ENCODE results near the gene TMEM86B.
"Not testable (repeated sequence)": the region's sequence is repeated elsewhere in the genome, so short reads cannot be mapped to it uniquely, and the experiment has no call there.

TMEM86B gene

GRCh38 chr19:55212447-55212846 lies 16.1 kb downstream of the TMEM86B start:
- no peak for DNase-seq

DNA sequence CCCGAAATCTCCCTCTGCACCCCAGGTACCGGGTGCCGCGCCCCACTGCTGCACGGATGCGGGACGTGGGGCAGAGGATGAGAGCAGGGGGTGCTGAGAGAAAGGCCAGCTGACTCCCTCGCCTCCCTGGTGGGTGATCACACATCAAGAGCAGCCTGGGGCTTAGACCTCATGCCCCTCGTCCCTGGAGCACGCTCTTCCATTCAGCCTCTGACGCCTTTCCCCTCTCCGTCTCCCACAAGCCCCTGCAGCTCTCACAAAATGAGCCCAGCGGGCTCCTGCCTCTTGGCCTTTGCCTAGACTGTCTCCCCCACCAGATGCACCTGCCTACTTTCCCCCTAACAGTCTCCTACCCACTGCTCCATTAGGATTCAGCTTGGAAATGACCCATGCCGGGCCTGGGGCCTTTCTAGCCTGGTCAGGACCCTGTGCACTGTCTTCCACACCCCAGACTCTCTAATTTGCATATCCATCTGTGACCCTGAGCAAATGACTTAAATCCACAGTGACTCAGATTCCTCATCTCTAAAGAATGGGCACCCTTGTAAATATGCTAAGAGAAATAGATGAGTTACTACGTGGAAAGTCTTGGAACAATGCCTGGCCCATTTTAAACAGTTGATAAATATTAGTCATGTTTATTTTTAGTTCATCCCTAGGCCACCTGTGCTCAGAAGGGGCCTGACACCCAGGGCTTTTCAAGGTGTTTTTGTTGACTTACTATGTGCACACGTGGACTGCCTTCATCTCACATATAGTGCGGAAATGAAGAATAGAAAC lies 18.7 kb downstream of the TMEM86B start:
- no peak for DNase-seq

DNA sequence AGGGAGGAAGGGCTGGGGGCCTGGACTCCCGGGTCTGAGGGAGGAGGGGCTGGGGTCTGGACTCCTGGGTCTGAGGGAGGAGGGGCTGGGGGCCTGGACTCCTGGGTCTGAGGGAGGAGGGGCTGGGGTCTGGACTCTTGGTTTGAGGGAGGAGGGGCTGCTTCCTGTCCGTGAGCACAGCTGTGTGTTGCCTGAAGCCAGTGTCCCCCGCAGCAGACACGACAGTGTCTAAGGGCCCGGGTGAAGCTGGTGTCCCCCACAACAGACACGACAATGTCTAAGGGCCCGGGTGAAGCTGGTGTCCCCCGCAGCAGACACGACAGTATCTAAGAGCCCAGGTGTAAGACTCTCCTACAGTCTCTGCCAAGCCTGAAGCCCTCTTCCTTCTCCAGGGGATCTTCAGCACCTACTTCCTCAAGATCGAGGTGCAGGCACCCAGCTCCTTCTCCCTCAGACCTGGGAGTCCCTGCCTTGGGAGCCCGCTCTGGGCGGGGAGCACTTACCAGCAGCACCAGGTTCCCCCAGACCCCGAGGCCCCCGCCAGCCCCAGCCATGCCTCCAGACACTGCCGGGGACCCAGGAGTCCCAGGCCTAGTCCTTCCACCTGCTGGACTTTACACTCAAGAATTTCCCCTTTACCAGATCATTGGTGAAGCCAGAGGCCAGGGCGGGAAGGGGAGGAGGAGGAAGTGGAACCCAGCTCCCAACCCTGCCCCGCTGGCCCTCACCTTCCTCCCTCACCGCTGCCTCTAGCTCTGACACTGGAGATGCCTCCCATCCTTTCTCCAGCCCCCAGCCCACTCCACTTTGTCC lies 19.5 kb downstream of the TMEM86B start, which contains the start of gene PTPRH:
PTPRH (minus strand) TSS at position 622 of the 813 bp plus-strand sequence; CDS start at position 554, 68 bp downstream.
- no peak for DNase-seq

DNA sequence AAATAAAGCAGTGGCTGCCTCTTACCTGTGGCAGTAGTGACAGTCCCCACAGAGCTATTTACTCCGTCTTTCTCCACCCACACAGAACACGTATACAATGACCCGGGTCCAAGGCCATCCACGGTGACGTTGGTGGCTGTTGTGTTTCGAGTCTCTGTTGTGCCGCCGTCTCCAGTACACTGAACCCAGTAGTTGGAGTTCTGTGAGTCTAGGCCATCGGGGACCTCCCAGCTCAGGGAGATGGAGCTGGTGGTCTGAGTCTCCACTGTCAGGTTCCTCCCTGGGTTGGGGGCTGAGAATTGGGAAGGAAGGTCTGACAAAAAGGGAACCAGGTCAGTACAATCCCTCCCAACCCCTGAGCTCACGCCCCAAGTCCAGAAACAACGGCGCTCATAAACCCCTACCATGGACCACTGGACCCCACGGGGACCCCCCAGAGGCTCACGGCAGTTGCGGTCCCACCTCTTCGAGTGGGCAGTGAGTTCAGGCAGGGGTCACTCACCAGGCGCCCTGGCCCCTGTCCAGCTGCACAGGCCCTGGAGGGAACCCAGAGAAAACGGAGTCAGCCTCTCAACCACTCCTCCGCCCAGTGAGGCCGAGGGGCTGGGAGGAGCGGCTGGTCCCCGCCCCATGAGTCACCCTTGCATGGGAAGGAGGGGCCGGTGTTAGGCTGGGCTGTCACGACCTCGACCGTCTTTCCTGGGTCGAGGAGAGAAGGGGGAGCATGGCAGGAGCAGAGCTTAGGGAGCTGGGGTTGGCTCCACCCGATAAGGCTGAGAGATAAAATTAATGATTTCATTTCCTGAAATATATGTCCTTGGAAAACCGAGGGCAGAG lies 21.7 kb downstream of the TMEM86B start:
- DNase-seq: no peak

DNA sequence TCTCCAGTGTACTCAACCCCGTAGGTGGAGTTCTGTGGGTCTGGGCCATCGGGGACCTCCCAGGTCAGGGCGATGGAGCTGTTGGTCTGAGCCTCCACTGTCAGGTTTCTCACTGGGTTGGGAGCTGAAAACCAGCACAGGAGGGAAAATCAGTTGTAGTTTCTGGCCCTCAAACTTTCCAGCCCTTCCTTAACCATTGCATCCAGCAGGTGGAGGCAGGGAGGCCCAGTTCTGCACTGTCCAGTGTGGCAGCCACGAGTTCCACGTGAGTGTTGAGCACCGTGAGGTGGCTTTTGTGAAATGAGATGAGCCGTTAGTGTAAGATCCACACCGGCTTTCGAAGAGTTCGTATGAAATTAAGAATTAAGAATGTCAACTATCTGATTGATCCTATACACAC lies 26.4 kb downstream of the TMEM86B start:
- not testable (repeated sequence) for DNase-seq

DNA sequence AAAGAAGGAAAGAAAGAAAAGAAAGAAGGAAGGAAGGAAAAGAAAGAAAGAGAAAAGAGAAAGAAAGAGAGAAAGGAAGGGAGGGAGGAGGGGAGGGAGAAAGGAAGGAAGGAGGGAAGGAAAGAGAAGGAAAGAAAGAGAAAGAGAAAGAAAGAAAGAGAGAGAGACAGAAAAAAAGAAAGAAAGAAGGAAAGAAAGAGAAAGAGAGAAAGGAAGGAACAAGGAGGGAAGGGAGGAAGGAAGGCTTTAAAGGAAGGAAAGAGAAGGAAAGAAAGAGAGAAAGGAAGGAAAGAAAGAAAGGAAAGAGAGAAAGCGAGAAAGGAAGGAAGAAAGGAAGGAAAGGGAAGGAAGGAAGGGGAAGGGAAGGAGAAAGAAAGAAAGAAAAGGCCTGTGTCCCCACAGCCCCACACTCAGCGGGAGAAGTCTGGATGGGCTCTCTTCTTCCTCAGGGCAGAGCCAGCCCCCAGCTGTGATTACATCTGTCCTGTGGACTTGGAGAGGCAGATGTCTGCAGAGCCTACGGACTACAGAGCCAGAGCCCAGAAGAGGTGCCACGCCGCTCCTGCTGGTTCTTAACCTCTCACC lies 28.9 kb downstream of the TMEM86B start:
- no peak for DNase-seq

DNA sequence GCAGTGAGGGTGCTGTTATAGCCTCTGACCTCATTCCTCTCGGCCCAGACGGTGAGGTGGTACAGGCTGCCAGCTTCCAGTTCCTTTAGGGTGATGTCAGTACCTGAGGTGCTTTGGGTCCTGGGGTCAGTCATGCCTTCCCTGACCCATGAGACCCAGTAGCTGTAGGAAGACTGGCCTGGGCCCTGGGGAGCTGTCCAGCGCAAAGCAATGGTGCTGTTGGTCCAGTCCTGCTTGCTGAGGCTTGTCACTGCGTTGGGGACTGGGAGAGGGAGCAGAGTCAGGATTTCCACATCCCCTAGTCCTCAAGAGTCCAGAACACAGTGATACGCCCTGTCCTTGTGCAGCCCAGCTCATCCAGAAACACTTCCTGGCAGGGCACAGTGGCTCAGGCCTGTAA lies 29.9 kb downstream of the TMEM86B start:
- no peak for DNase-seq

DNA sequence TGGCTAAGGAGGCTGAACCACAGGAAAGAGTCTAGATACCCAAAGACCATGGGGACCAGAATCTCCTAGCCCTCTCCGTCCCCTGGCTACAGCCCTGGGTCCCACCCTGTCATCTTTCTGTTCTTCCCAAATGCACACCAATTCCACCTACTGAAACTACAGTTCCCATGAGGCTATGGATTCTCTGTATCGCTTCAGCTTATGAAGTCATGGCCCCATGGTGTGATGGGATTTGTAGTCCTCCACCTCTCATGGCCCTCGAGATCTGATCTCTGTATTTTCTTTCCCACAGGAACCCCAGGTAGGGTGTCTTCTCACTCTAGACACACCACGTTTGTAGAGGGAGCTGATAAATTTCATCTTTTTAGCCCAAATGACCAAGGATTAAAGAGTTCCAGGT lies 31.0 kb downstream of the TMEM86B start:
- DNase-seq: no peak

DNA sequence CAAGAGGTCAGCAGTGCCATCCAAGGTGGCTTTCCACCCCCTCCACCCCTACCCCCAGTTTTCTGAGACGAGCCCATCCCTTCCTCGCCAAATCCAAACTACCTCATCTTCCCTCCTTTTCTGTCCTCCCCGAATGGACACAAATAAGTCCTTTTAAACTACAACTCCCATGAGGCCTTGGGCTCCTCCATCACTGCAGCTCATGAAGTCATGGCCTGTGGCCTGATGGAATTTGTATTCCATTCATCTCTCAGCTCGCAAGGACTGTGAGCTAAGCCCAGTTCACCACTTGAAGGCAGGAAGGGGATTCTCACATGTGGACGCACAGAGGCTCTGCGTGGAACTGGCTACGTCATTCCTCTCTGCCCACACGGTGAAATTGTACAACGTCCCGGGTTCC lies 31.8 kb downstream of the TMEM86B start:
- DNase-seq: no peak

- DNase-seq: no peak
Observed at GRCh38 chr19:55193481-55193880, 35.1 kb downstream of the TMEM86B start.

DNA sequence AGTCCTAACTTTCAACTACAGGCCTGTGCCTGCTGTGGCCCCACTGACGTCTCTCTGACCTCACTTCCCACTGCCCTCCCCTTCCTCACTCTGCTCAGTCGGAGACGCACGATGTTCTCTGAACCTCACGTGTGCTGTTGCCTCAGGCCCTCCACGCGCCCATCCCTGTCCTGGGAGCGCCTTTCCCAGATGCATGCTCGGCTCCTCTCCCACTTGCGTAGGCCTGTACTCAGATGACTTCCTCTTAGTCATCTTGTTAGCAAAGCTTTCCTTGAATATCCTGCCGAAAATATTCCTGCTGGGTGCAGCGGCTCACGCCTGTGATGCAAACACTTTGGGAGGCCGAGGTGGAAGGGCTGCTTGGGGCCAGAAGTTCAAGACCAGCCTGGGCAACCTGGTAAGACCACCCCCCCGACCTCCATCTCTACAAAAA lies 39.1 kb downstream of the TMEM86B start:
- no peak for DNase-seq

DNA sequence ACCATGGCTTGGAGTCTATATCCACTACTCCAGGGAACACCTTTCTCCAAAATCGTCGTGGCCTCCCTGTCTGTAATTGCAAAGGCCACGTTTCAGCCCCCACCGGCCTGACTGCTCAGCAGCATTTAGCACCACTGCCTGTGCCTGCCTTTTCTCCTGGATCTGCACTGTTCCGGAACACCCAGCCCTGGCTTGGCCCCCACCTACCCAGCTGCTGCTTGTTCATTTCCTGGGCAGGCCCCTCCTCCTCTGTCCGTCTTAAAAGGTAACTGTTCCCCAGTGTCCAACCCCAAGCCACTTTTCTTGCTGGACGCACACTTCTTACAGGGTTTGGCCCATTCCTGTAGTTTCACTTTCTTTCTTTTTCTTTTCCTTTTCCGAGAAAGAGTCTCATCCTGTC lies 39.9 kb downstream of the TMEM86B start:
- DNase-seq: no peak

DNA sequence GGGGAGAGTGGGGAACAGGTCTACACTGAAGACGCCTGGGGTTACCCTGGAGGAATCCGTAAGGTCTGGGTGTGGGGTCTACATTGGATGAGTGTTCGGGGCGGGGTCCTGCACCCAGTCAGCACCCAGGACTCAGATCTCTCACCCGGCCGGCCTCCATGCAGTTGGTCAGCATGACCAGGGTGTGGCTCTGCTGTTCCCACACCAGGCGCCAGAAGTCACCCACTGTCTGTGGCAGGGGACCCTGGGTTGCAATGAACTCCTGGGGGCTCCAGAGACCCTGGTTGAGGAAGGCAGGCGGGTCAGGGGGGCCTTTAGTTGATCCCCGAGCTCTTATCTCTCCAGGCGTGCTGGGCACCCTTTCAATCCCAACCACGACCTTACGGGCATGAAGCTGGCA lies 42.5 kb downstream of the TMEM86B start:
- no peak for DNase-seq

- DNase-seq: no peak
Observed at GRCh38 chr19:55181740-55182139, 46.8 kb downstream of the TMEM86B start.

- no peak for DNase-seq
Observed at GRCh38 chr19:55179606-55180484, 48.7 kb downstream of the TMEM86B start, which contains the start of gene SYT5. Gene SYT5 (minus strand): TSS chr19:55180289. CDS start chr19:55179041, 1,248 bp downstream.

GRCh38 chr19:55178781-55179599 lies 49.6 kb downstream of the TMEM86B start:
- DNase-seq: no peak

All from SIG-M5 (cell line).